ENCODE data around the gene CDC42BPA.

Gene CDC42BPA

GRCh38 chr1:226976978-226977642, 341.2 kb downstream of the CDC42BPA start:
- no peak for TF ChIP-seq CTCF (IDR thresholded peaks at IDR 0.05; ENCODE audit: borderline replicate concordance, insufficient read depth, low read depth, low read length)
- H3K4me3 ChIP-seq (ENCODE audit: low read depth, low read length), result no peak overlapping the region

GRCh38 chr1:226976276-226976977, 341.9 kb downstream of the CDC42BPA start:
- H3K4me3 ChIP-seq (ENCODE audit: low read depth, low read length), result no peak overlapping the region
- no peak for TF ChIP-seq CTCF (IDR thresholded peaks at IDR 0.05; ENCODE audit: borderline replicate concordance, insufficient read depth, low read depth, low read length)

- H3K4me3 ChIP-seq (ENCODE audit: low read depth, low read length), result no peak overlapping the region
- TF ChIP-seq CTCF (IDR thresholded peaks at IDR 0.05; ENCODE audit: borderline replicate concordance, insufficient read depth, low read depth, low read length), result no peak
Observed at GRCh38 chr1:226975259-226976250, 342.7 kb downstream of the CDC42BPA start.

GRCh38 chr1:226974544-226975258, 343.6 kb downstream of the CDC42BPA start:
- no peak for TF ChIP-seq CTCF (IDR thresholded peaks at IDR 0.05; ENCODE audit: borderline replicate concordance, insufficient read depth, low read depth, low read length)
- H3K4me3 ChIP-seq (ENCODE audit: low read depth, low read length), result no peak overlapping the region

GRCh38 chr1:226973898-226974543, 344.3 kb downstream of the CDC42BPA start:
- no peak for TF ChIP-seq CTCF (IDR thresholded peaks at IDR 0.05; ENCODE audit: borderline replicate concordance, insufficient read depth, low read depth, low read length)
- no peak overlapping the region for H3K4me3 ChIP-seq (ENCODE audit: low read depth, low read length)

GRCh38 chr1:226973371-226973897, 344.9 kb downstream of the CDC42BPA start:
- TF ChIP-seq CTCF (IDR thresholded peaks at IDR 0.05; ENCODE audit: borderline replicate concordance, insufficient read depth, low read depth, low read length), result no peak
- no peak overlapping the region for H3K4me3 ChIP-seq (ENCODE audit: low read depth, low read length)

All from GM12875 (cell line).